MG63 (cell line): ENCODE results near the gene REPIN1. TPM values are rescaled to one million over a fixed set of nuclear protein-coding genes. Genes with fewer than 3 reads are reported as not detected.

Experiments used
- DNase-seq: peaks from one replicate; pipeline ENCODE4 v3.0.0-alpha.2; 2020
- H3K27me3 ChIP-seq: fragments of 250-450 bp; sonication (Bioruptor Pico); 2 replicates; pipeline ENCODE4 v1.5.1; 2020; ENCODE audit warnings: mild to moderate bottlenecking, moderate library complexity
- H3K36me3 ChIP-seq: fragments of 250-450 bp; sonication (Bioruptor Pico); 2 replicates; pipeline ENCODE4 v1.5.1; 2020; ENCODE audit warnings: mild to moderate bottlenecking, moderate library complexity
- H3K4me3 ChIP-seq: fragments of 250-450 bp; sonication (Bioruptor Pico); 2 replicates; pipeline ENCODE4 v1.5.1; 2020; ENCODE audit warnings: mild to moderate bottlenecking, moderate library complexity
- H3K9me3 ChIP-seq: fragments of 250-450 bp; sonication (Bioruptor Pico); 2 replicates; pipeline ENCODE4 v1.5.1; 2020; ENCODE audit warnings: mild to moderate bottlenecking, moderate library complexity
- total RNA-seq: library from RNA; depleted of rRNA; stranded (reverse); fragments of >200 nt; shearing (Covaris generic); gene quantifications from 2 replicates; pipeline ENCODE4 v1.2.3, GENCODE V29; 2014; ENCODE audit warnings: low replicate concordance

Gene REPIN1
- total RNA-seq, 1 experiment from 2014 or later = 43.6 TPM

GRCh38 chr7:150390205-150390604 lies 21.6 kb downstream of the REPIN1 start:
- H3K9me3 ChIP-seq = no peaks in the 10 kb centered on the region
- H3K27me3 ChIP-seq = no peaks in the 10 kb centered on the region
- no peaks in the 10 kb centered on the region for H3K36me3 ChIP-seq
- H3K4me3 ChIP-seq = no peak overlapping the region
- peak; percentile 27 for DNase-seq

GRCh38 chr7:150393325-150393724 lies 24.7 kb downstream of the REPIN1 start:
- Histone ChIP-seq H3K4me3 (no peak overlapping the region), H3K27me3 (no peaks in the 10 kb centered on the region), H3K9me3 (no peaks in the 10 kb centered on the region), H3K36me3 (no peaks in the 10 kb centered on the region)
- no peak for DNase-seq

- no peaks in the 10 kb centered on the region for H3K27me3 ChIP-seq
- no peaks in the 10 kb centered on the region for H3K36me3 ChIP-seq
- no peak overlapping the region for H3K4me3 ChIP-seq
- no peaks in the 10 kb centered on the region for H3K9me3 ChIP-seq
- no peak for DNase-seq
These were observed 27.8 kb downstream of the REPIN1 start for GRCh38 chr7:150396426-150396825.

GRCh38 chr7:150396851-150397260 lies 28.2 kb downstream of the REPIN1 start:
- Histone ChIP-seq H3K36me3 (no peaks in the 10 kb centered on the region), H3K27me3 (no peaks in the 10 kb centered on the region), H3K4me3 (no peak overlapping the region), H3K9me3 (no peaks in the 10 kb centered on the region)
- no peak for DNase-seq

GRCh38 chr7:150397346-150398107 lies 28.9 kb downstream of the REPIN1 start:
- Histone ChIP-seq H3K9me3 (no peaks in the 10 kb centered on the region), H3K36me3 (no peaks in the 10 kb centered on the region), H3K4me3 (no peak overlapping the region), H3K27me3 (no peaks in the 10 kb centered on the region)
- DNase-seq = no peak

- H3K4me3 ChIP-seq = no peak overlapping the region
- no peak for DNase-seq
- H3K9me3 ChIP-seq = no peaks in the 10 kb centered on the region
- H3K36me3 ChIP-seq = no peaks in the 10 kb centered on the region
- no peaks in the 10 kb centered on the region for H3K27me3 ChIP-seq
These were observed 29.7 kb downstream of the REPIN1 start for GRCh38 chr7:150398108-150398964.

GRCh38 chr7:150398965-150399320 lies 30.3 kb downstream of the REPIN1 start:
- no peak for DNase-seq
- no peaks in the 10 kb centered on the region for H3K27me3 ChIP-seq
- no peak overlapping the region for H3K4me3 ChIP-seq

GRCh38 chr7:150399421-150400007 lies 30.9 kb downstream of the REPIN1 start:
- no peaks in the 10 kb centered on the region for H3K36me3 ChIP-seq
- H3K4me3 ChIP-seq = no peak overlapping the region
- DNase-seq = no peak
- H3K27me3 ChIP-seq = no peaks in the 10 kb centered on the region
- no peaks in the 10 kb centered on the region for H3K9me3 ChIP-seq

More at GRCh38 chr7:150398965-150399320, 30.3 kb downstream of the REPIN1 start:
- Histone ChIP-seq H3K36me3 (no peaks in the 10 kb centered on the region), H3K9me3 (no peaks in the 10 kb centered on the region)

GRCh38 chr7:150400008-150400787 lies 31.6 kb downstream of the REPIN1 start:
- H3K4me3 ChIP-seq = no peak overlapping the region
- no peaks in the 10 kb centered on the region for H3K27me3 ChIP-seq
- peak; percentile 54 for DNase-seq
- H3K9me3 ChIP-seq = no peaks in the 10 kb centered on the region
- H3K36me3 ChIP-seq = no peaks in the 10 kb centered on the region

- Histone ChIP-seq H3K4me3 (no peak overlapping the region), H3K36me3 (no peaks in the 10 kb centered on the region), H3K27me3 (no peaks in the 10 kb centered on the region), H3K9me3 (no peaks in the 10 kb centered on the region)
- DNase-seq = no peak
These were observed 32.3 kb downstream of the REPIN1 start for GRCh38 chr7:150400788-150401423.

GRCh38 chr7:150401424-150401790 lies 32.8 kb downstream of the REPIN1 start:
- no peak overlapping the region for H3K4me3 ChIP-seq
- no peaks in the 10 kb centered on the region for H3K36me3 ChIP-seq
- DNase-seq = no peak
- H3K27me3 ChIP-seq = no peaks in the 10 kb centered on the region
- no peaks in the 10 kb centered on the region for H3K9me3 ChIP-seq

GRCh38 chr7:150401861-150402631 lies 33.4 kb downstream of the REPIN1 start:
- DNase-seq = no peak
- Histone ChIP-seq H3K36me3 (no peaks in the 10 kb centered on the region), H3K4me3 (no peak overlapping the region), H3K9me3 (no peaks in the 10 kb centered on the region), H3K27me3 (no peaks in the 10 kb centered on the region)

GRCh38 chr7:150402671-150403321 lies 34.2 kb downstream of the REPIN1 start:
- no peaks in the 10 kb centered on the region for H3K9me3 ChIP-seq
- DNase-seq = no peak
- H3K4me3 ChIP-seq = no peak overlapping the region
- H3K27me3 ChIP-seq = no peaks in the 10 kb centered on the region
- no peaks in the 10 kb centered on the region for H3K36me3 ChIP-seq

GRCh38 chr7:150403376-150404171 lies 35.0 kb downstream of the REPIN1 start:
- no peak for DNase-seq
- H3K36me3 ChIP-seq = no peaks in the 10 kb centered on the region
- no peaks in the 10 kb centered on the region for H3K9me3 ChIP-seq
- H3K4me3 ChIP-seq = no peak overlapping the region
- H3K27me3 ChIP-seq = no peaks in the 10 kb centered on the region
